OCI-LY7 (cell line): Measurements from ENCODE around the gene FOXO3.

Source experiments
- CTCF ChIP-seq: fragments of 200-600 bp; sonication (generic); conservative IDR thresholded peaks from 2 replicates; pipeline ENCODE4 v1.5.1; 2014; ENCODE audit warnings: mild to moderate bottlenecking, antibody characterized with exemption, low read length, moderate library complexity, mixed read lengths
- EZH2phosphoT487 ChIP-seq: fragments of 200-600 bp; sonication (generic); IDR thresholded peaks from 2 replicates; pipeline ENCODE4 v1.6.1; 2018; ENCODE audit warnings: low read depth, borderline replicate concordance, mild to moderate bottlenecking, mixed run types, antibody characterized with exemption, low read length, moderate library complexity, mixed read lengths

GRCh38 chr6:108707328-108707976 lies 146.7 kb downstream of the FOXO3 start:
- TF ChIP-seq CTCF: no peak
- TF ChIP-seq EZH2phosphoT487: no peak
